HG03025 (cell line): Measurements from ENCODE around the gene SPATA31E1.

Source experiments
- ATAC-seq: cut with Tn5 transposase; IDR thresholded peaks from one replicate; pipeline ENCODE4 v1.9.1; 2021; ENCODE audit warnings: mild to moderate bottlenecking, moderate library complexity; ENCODE audit not compliant: unreplicated experiment, low FRiP score

SPATA31E1 gene

DNA sequence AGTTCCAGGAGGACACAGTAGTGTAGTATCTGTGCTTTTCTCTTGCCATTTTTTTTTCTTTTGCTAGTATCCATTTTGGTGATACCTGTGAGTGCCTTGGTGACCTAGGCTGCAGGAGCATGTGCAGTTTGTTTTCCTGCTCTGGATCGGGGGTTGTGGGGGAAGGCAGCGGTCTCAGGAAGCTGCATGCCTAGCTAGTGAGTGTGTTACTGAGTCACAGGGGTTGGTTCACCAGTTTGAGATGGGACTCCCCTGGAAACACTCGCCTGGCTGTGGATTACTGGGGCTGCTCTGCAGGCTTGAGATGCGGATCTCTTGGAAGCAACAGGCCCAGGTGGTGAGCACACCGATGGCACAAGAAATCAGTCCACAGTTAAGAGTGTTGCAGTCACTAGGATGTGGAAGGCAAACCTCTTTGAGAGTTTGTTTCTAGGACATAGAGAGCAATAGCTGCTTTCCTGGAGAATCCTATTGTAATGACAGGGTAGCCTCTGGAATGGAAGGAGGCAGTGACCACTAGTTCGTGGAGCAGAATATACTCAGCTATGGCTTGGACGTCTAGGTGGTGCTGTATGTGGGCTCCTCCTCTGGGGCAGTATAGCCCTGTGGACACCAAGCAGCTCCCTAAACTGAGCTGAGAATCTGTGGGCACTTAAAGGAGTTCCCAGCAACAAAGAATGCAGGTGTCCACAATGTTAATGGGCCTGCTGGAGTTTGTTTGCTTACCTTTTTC, 20.0 kb upstream of the SPATA31E1 start:
- no peak for ATAC-seq

DNA sequence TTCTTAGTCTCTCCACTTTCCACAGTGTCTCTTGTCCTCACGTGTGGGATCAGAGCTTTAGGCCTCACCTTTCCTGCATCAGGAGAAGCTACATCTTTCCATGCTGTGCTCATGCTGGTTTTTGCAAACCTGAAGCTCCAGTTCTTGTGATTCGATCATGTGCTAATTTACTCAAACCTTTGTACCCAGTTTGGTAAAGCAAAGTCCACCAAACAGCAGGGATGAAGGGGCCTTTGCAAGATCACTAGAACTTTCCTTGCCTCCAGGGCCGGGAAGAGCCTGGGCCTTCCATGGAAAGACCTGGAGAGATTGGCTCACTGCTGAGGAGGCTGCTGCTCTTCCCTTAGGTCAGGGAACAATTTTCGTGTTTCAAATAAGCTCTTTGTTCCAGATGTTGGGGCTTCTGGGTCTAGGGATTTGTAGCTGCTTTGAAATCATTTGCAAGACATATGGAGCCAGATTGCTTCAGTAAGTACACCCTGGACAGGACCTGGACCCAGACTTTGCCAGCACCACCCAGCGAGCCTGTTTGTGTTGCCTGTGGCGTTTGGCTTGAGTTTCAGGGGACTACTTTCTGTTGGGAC, 18.7 kb upstream of the SPATA31E1 start:
- ATAC-seq = no peak

DNA sequence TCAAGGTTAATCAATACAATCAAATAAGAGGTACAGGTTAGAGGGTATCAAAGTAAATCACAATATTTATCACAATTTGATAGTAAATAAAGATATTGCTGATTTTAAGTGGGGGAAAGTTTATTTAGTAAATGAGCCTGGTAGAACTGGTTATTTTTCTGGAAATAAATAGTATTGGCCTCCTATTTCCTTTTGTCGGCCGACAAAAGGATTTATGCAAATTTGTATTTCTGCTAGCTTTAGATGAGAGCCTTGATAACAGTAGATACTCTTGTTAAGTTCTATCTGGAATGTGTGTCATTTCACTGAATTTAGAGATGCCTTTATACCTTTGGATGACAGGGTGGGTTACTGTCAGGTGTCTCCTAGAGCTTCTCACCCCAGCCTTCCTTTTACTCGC, 17.8 kb upstream of the SPATA31E1 start:
- ATAC-seq = no peak

DNA sequence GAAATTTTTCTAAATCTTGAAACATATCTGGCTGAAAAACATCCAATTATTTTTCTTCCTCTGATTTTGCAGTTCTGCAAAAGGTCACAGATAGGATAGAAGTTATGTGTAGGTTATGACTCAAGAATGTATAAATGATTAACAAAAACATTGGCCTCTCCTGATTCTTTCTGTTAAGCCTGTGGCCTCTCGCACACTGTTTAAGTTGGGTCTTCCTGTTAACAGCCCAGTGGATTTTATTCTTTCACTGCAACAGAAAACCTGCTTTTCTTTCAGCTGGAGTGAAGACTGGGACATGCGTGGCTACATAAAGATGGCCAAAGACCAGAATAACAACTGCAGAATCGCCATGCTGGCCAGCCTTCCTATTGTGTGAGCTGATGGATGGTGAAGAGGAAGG, 17.1 kb upstream of the SPATA31E1 start:
- no peak for ATAC-seq

DNA sequence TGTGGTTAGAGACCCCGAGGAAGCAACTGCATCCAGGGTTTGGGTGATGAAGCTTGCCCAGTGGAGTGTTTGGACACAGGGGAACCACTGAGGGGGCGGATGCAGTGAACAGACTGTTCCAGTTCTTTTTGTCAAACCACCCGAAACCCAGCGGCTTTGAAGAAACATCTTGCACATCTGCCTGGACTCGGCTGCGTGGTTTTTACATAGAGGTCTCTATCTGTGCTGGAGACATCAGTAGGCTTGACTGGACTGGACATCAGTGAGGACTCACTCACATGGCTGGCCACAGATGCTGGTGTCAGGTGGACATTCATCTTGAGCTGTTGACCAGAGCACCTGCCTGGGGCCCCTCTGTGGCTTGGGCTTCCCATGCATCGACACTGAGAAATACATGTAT, 15.3 kb upstream of the SPATA31E1 start:
- ATAC-seq = no peak

DNA sequence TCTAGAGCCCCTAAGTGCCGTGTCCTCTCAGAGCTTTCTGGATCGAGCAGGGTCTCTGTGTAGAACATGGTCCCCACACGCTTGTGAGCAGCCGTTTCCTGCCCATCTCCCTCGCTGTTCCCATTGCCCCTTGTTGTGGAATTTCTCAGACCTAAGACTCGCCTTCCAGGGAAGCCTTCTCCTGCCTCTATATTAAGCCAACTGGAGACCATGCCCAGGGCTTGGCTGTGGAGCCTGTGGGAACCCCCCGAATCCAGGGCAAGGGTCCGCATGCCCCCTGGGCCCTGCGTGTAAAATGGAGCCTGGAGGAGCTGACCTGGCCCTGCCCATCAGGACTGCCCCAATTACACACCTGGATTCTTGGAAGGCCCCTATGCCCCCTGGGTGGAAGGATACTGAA, 14.5 kb upstream of the SPATA31E1 start:
- no peak for ATAC-seq

DNA sequence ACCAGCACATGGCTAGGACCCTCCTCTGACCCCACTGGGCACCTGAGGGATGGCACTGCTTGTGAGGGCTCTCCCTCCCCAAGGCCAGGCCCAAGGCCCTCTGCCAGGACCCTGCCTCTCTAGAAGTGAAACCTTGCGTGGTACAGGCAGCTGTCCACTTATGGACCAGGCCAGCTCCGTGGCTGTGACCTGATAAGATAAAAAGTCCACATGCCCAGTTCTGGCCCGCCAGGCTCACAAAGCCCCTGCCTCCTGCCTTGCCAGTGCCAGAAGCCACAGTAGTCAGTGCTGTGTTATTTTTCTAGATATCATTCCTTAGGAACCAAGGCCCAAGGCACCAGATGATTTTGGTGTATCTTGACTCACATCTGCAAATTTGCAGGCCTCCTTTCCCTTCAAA, 14.0 kb upstream of the SPATA31E1 start:
- ATAC-seq = no peak

DNA sequence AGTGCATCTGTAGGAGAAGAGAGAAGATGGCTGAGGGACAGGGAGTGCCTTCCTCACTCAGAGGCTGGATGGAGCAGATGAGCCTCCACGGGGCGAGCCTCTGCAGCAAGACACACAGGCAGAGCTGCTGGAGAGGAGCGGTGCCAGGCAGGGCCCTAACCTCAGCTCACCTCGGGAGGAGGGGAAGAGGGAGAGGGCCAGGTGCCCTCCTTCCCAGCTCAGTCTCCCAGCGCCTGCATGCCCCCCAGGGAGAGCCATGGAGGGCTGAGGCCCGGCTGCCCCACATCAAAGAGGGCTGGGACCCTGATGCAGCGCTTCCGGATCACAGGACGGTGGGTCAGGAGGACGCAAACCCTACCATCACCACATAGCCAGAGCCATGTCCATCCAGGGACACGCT, 13.6 kb upstream of the SPATA31E1 start:
- no peak for ATAC-seq

DNA sequence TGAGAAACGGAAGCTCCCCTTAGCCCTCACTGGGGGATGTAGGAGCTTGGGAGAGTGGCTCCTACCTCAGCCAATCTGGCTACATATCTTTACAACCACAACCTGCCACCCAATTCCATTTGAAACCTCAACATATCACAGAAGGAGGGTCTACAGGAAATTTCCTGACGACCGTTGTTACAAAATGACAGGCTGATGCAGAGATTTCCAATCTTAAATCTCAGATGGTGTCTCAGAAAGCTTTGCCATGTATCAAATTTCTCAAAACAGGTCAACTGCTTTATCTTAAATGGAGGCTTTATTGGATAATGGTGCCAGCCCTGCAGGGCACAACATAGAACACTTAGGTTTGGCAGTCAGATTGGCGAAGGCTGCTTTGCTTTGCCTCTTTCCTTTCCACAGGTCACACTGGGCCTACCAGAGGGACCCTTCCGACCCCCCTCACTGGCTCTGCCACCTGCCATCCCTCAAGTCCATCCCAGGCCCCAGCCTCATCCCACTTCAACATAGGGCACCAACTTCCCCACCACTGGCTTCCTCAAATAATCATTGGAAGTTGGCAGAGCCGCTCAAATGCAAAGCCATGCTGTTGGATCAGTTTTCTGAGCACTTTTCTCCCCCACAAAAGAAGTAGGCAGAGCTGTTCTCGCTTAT, 11.1 kb upstream of the SPATA31E1 start:
- no peak for ATAC-seq

DNA sequence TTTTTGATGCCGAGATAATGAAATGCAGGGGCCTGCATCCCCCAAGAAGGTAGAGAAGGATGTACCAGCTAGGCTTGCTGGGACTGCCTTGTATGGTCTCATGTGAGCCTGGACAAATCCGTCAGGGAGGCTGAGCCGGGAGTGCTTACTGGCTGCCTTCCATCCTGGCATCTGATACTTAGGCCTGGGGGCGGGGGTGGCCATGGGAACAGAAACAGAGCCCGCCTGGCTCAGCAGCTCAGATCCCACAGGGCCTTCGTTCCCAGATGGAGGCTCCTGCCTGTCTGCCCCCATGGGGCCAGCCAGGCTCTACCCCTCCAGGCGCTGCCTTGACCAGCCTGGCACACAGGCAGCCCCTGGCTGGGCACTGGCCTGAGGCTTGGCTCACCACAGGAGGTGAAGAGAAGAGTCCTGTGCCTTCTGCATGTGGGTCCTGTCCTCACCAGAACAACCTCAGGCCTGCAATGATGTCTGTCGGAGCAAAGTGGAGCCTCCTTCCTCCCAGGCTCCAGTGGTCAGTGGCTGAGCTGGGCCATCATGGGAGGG, 10.5 kb upstream of the SPATA31E1 start:
- ATAC-seq = no peak

DNA sequence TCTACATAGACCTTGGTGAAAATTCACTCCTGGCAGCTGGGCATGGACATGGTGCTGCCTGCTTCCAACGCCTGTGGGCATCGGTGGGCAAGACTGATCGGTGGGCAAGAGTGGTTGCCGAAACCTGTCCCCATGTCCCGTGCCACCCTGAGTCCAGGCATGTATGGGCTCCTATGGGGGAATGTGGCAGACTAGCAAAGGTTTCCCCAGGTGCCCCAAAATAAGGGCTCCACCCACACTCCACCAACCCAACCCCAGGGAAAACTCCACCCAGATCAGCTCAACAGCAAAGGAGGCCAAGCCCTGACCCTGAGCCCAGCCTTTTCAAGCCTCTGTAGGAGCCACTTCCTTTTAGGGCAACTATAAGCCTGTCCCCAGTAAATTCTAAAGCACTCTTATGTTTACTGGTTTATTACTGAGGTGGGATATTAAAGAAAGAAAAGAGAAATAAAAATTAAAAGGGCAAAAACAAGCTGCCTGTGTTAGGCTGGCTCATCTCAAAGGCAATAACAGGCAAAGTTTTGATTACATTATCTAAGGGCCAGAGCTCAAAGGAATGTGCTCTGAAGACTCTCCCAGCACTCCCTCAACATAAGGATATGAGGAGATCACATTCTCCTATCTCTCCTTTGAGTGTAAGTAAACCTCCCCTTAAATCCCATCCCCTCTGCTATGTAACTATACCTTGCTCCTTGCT, 8.9 kb upstream of the SPATA31E1 start:
- ATAC-seq = no peak

DNA sequence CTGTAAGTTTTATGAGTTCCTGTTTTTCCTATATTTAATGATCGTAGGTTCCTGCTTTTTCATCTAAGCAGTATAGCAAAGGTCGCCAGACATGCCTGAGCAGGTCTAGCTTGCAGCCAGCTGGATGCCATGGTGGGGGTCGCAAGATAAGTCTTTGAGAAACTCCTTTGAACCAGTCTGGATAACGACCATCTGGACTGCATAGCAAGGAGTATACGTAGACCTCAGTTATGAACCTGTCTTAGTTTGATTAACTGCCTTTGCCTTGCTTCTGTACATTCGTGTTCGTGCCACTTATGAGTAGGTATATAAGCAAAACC, 8.4 kb upstream of the SPATA31E1 start:
- no peak for ATAC-seq

DNA sequence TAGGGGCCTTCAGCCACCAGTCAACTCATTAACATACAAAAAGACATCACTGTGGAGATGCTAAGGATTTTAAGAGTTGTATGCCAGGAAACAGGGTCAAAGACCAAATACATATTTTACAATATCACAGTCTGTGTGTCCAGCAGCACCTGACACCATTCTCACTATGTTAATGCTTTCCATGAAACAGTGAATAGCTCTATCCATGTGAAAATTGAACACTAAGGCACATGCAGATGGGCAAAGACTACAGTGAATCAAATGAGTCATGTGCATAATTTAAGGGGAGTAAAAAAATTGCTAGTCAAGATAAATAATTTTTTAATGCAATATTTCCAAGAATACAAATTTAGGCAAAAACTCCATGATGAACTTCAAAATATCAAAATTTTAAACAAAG, 7.6 kb upstream of the SPATA31E1 start:
- no peak for ATAC-seq

DNA sequence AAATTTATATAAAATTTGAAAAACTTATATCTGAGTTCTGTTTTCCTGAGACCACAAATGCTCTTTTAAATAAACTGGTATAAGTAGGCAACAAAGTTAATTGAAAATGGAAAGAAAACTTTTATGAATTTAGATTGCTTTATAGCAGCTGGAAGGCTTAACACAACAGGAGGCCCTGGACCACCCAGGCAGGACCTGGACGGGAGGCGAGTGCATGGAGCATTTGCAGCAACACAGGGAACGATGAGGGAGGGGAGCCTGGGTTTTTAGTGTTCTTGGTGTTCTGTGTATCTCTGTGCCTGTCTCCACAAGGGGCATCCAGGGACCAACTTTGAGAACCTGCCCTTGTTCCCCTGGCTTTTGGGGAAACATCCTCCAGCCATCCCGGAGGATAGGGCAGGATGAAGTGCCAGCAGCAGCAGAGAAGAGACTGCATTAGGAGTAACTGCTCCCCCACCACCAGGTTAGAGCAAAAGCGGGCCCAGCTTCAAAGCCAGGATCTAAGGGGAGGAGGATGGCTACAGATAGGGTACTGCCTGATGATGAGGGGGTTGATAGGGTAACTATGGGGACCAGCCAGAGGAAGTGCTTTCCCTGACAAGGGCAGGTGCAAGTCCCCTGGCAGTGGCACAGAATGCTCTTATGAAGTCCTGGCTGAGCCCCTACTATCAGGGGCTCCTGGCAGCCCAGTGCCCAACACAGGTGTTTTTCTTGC, 6.7 kb upstream of the SPATA31E1 start:
- ATAC-seq = no peak

DNA sequence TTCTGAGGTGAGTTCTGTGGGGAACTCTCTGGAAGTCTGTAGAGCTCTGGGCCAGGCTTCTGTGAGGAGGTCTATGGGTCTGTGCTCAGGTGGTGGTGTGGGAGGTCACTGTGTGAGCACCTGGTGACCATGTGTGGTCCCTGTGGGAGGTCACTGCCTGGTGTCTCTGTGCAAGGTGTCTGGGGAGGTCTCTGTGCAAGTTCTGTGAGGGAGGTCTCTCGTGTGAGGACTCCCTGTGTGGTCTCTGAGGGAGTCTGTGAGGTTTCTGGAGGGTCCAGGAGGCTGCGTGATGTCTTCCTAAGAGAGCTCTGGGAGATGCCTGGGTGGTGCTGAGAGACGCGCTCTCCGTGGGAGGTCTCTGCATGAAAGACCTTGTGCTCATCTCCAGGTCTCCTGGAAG, 6.0 kb upstream of the SPATA31E1 start:
- no peak for ATAC-seq

DNA sequence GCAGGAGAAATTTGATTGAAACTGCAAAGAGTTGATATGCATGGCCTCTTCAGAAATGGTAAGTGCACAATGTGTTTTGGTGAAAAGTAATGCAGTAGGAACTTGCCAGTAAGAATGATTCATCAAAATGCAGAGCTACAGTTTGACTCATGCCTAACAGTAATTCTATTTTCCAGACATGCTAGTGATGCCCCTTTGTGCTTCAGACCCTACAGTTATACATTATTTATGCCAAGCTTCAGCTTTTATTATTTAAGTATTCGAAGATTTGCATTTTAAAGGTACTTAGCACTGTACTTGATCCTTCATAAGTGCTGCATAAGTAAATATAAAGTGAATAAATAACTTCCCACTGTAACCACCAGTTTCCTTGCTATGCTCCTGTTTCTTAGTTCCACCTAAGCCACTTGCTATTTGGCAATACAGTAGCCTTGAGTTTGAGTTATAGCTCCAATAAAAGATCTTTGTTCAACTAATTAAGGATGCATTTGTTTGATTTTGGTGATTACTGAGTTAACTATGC, 3.6 kb upstream of the SPATA31E1 start:
- ATAC-seq = no peak

DNA sequence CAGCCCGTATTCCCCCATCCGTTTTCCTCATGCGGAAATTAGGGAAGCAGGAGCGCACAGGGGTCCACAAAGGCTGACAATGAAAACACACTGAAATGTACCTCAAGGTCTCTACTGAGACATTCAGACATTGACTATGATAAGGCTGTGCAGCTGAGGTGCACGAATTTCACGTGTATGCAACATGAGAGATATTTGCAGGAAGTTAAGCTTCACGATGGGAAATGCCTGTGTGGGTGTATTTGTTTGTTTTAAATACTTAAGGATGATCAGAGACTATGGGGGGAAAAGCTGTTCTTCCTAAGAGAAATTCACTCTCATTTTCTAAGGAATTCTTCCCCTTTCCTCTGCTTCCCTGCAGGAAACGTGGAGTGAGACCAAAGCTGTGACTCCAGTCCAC, 2.6 kb upstream of the SPATA31E1 start:
- no peak for ATAC-seq

DNA sequence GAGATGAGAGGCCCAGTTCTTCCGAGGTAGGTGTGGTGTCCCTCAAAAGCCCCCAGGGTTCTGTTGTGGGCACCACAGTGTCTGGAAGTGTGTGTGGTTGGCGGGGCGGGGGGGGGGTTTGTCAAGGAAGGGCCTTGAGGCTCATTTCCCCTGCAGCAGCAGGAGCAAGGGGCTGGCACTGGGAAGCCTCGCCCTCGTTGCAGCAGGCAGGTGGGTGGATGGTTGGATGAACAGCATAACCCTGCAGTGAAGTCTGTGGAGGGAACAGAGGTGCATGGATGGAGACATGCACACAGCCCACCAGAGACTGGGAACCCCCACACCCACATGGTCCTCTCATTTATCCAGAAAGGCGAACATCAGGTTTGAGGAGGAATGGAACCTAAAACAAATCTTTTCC, 2.0 kb upstream of the SPATA31E1 start:
- ATAC-seq = no peak

DNA sequence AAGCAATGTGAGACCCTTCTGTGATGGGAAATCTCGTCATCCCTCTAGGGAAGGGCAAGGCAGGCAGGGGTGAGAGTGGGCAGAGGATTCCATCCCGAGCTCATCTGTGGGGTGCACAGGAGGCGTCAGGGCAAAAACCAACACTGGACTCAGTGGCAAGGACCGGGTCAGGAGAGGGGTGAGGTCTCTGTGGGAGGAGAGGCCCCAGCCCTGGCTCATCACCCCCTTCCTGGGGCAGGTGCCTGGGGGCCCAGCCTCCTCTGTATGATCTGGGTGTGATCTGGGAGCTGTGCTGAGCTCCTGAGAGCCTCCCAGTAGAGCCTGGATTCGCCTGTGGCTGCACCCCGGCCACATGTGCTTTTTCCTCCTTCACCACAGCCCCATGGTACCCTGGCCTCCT, 597 bp downstream of the SPATA31E1 start:
- no peak for ATAC-seq

DNA sequence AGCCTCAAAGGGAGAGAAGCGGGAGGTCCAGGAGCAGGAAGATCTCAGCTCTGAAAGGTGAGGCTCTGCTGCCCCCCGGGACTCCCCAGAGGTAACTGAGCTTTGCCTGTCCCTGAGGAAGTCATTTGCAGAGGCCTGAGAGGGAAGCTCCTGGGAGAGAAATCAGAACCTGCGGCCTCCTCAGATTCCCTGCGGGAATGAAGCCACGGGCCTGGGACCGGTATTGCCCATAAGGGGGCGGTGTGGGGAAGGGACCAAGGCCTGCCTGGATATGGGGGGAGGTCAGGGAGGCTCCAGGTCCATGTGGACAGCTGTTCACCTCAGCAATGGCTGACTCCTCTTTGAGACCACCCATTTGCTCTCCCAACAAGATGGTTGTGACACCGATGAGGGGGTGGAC, 1.3 kb downstream of the SPATA31E1 start:
- no peak for ATAC-seq
